Upper lobe of left lung (tissue), 6 donors: ENCODE data around the gene HDAC7. TPM values are rescaled to one million over a fixed set of nuclear protein-coding genes. Genes with fewer than 3 reads are reported as not detected.

ENCODE experiments used
- ATAC-seq, 2 donors: fragments of 200-7000 bp; cut with Tn5 transposase; one replicate each; pipeline ENCODE4 v1.9.1; 2022; ENCODE audit warnings: mild to moderate bottlenecking in 2 of 2, moderate library complexity in 2 of 2; ENCODE audit not compliant: low FRiP score in 2 of 2
- DNase-seq, 2 donors: peaks; one replicate each; pipeline ENCODE4 v3.0.0-alpha.2; 2019 to 2020
- H3K27ac ChIP-seq, 4 donors: fragments of 200-600 bp; sonication (generic); one replicate each; pipeline ENCODE4 v1.5.1; 2016 to 2019
- H3K27me3 ChIP-seq, 4 donors: fragments of 200-600 bp; sonication (generic); one replicate each; pipeline ENCODE4 v1.5.1; 2017 to 2019
- H3K36me3 ChIP-seq, 4 donors: fragments of 200-600 bp; sonication (generic); one replicate each; pipeline ENCODE4 v1.5.1; 2016 to 2019
- H3K4me1 ChIP-seq, 4 donors: fragments of 200-600 bp; sonication (generic); one replicate each; pipeline ENCODE4 v1.5.1; 2018 to 2019
- H3K4me3 ChIP-seq, 4 donors: fragments of 200-600 bp; sonication (generic); one replicate each; pipeline ENCODE4 v1.5.1; 2017 to 2019; ENCODE audit warnings: mild to moderate bottlenecking in 2 of 4, moderate library complexity in 1 of 4
- H3K9me3 ChIP-seq, 4 donors: fragments of 200-600 bp; sonication (generic); one replicate each; pipeline ENCODE4 v1.5.1; 2018 to 2019
- EP300 ChIP-seq, 4 donors: sonication (generic); formaldehyde crosslinking; IDR thresholded peaks; one replicate each; pipeline ENCODE4 v1.5.1; 2017; ENCODE audit warnings: antibody characterized with exemption in 4 of 4, control low read depth in 2 of 4
- POLR2A ChIP-seq, 4 donors: fragments of 450-650 bp; IDR thresholded peaks; one replicate each; pipeline ENCODE4 v1.5.1; 2016 to 2017; ENCODE audit warnings: antibody characterized with exemption in 4 of 4, mild to moderate bottlenecking in 2 of 4
- POLR2AphosphoS5 ChIP-seq, 2 donors: sonication (generic); formaldehyde crosslinking; IDR thresholded peaks; one replicate each; pipeline ENCODE4 v1.5.1; 2017; ENCODE audit warnings: antibody characterized with exemption in 2 of 2
- WGBS, 2 donors: methylation state at CpG; one replicate each; pipeline ENCODE4 v1.1.5; 2017 to 2018; 5-methylcytosine and 5-hydroxymethylcytosine counted together
- total RNA-seq, 6 donors: library from RNA; depleted of rRNA in 4 of 6; stranded (reverse); fragments of >200 nt in 4 of 6; gene quantifications; one replicate each; pipeline versions ENCODE4 v1.1.0 to v1.2.1, GENCODE V29; 2016 to 2021
- TF ChIP-seq, protein P1 (sequence below), 6 experiments: fragments of 450-650 bp in 4 of 6; fragments of 200-600 bp in 2 of 6; sonication (generic) in 2 of 6; IDR thresholded peaks; one replicate each; pipeline ENCODE4 v1.5.1; 2016 to 2019; ENCODE audit warnings: antibody characterized with exemption in 6 of 6
- donor health status: DM: no; HTN: no; CAD: no; lungs with moderate emphysema.
- donor health status: DM: no; HTN: yes; CAD: no; lungs with severe emphysema.

HDAC7 gene
- total RNA-seq, 6 donors from 2014 or later = 66.6 to 164 (median 126) TPM

GRCh38 chr12:47864646-47865235 is 45.0 kb upstream of the HDAC7 start:
- no peak for TF ChIP-seq POLR2AphosphoS5 (IDR thresholded peaks at IDR 0.05)
- no peak for TF ChIP-seq EP300 (IDR thresholded peaks at IDR 0.05)
- TF ChIP-seq POLR2A (IDR thresholded peaks at IDR 0.05) = no peak
- TF ChIP-seq, protein P1, sequence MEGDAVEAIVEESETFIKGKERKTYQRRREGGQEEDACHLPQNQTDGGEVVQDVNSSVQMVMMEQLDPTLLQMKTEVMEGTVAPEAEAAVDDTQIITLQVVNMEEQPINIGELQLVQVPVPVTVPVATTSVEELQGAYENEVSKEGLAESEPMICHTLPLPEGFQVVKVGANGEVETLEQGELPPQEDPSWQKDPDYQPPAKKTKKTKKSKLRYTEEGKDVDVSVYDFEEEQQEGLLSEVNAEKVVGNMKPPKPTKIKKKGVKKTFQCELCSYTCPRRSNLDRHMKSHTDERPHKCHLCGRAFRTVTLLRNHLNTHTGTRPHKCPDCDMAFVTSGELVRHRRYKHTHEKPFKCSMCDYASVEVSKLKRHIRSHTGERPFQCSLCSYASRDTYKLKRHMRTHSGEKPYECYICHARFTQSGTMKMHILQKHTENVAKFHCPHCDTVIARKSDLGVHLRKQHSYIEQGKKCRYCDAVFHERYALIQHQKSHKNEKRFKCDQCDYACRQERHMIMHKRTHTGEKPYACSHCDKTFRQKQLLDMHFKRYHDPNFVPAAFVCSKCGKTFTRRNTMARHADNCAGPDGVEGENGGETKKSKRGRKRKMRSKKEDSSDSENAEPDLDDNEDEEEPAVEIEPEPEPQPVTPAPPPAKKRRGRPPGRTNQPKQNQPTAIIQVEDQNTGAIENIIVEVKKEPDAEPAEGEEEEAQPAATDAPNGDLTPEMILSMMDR (IDR thresholded peaks at IDR 0.05) = no peak
- H3K27me3 ChIP-seq = no peaks in the 10 kb centered on the region
- H3K27ac ChIP-seq = no peak overlapping the region
- DNase-seq (no peak), ATAC-seq (no peak)
- peaks cover 0 to 11% (median 8%) of the 10 kb centered on the region in 4 donors for H3K4me1 ChIP-seq
- no peaks in the 10 kb centered on the region for H3K9me3 ChIP-seq
- peaks cover 0 to 10% (median 2%) of the 10 kb centered on the region in 4 donors for H3K36me3 ChIP-seq
- no peak overlapping the region for H3K4me3 ChIP-seq
- 89 to 96% methylated on average over 11 to 14 of the region's 14 CpGs for WGBS, 2 donors

DNA sequence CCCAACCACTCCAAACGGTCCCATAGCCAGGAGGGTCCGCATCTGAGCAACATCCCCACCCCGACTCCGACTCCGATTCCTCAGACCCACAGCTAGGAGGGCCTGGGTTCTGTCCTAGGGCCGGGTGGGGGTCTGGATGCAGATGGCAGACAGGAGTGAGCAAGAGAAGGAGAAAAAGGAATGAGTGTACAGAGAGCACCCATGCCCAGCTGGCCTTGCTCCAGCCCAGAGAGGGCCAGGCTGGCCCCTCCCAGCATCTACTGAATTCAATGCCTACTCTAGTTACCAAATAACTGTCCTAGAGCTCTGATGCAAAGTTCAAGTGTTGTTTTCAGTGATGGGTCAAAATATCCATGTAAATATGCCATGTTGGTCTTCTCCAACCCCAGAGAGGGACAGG is 44.3 kb upstream of the HDAC7 start:
- Histone ChIP-seq H3K4me3 (no peak overlapping the region), H3K27ac (no peak overlapping the region), H3K9me3 (no peaks in the 10 kb centered on the region), H3K36me3 (peaks cover 0 to 10% (median 2%) of the 10 kb centered on the region in 4 donors), H3K4me1 (peaks cover 0 to 11% (median 8%) of the 10 kb centered on the region in 4 donors), H3K27me3 (no peaks in the 10 kb centered on the region)
- DNase-seq (no peak), ATAC-seq (no peak)
- 86 to 93% methylated on average over 6 of the region's 6 CpGs for WGBS, 2 donors
- TF ChIP-seq EP300 (IDR thresholded peaks at IDR 0.05) (no peak), POLR2A (IDR thresholded peaks at IDR 0.05) (no peak), POLR2AphosphoS5 (IDR thresholded peaks at IDR 0.05) (no peak)
- TF ChIP-seq, protein P1 (IDR thresholded peaks at IDR 0.05) = no peak

GRCh38 chr12:47863467-47863866 is 43.8 kb upstream of the HDAC7 start:
- Histone ChIP-seq H3K9me3 (no peaks in the 10 kb centered on the region), H3K4me1 (peaks cover 0 to 11% (median 8%) of the 10 kb centered on the region in 4 donors), H3K4me3 (no peak overlapping the region), H3K27ac (no peak overlapping the region), H3K36me3 (peaks cover 0 to 10% (median 5%) of the 10 kb centered on the region in 4 donors), H3K27me3 (no peaks in the 10 kb centered on the region)
- TF ChIP-seq POLR2AphosphoS5 (IDR thresholded peaks at IDR 0.05) = no peak
- DNase-seq = no peak
- ATAC-seq = no peak
- WGBS, 2 donors = 75 to 84% methylated on average over 5 to 7 of the region's 7 CpGs

DNA sequence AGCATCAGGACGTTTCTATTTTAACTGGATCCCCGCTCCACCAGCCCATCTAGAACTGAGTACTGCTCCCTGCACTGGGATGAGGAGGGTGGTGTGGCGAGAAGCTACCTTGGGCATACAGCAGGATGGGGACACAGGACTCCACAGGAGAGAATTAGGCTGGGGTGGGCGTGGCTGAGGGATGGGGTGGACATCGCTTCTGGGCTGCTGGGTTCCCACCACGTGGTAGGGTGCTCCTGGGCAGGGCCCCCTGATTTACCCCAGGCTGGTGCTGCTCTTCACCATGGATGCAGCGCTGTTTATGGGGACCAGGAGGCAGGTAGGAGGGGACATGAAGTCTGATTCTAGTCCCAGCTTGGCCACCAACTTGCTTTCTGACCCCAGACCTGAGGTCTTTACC is 43.2 kb upstream of the HDAC7 start:
- Histone ChIP-seq H3K36me3 (peaks cover 0 to 10% (median 5%) of the 10 kb centered on the region in 4 donors), H3K4me3 (no peak overlapping the region), H3K4me1 (peaks cover 0 to 6% (median 3%) of the 10 kb centered on the region in 4 donors), H3K27me3 (no peaks in the 10 kb centered on the region), H3K27ac (no peak overlapping the region), H3K9me3 (no peaks in the 10 kb centered on the region)
- ATAC-seq (no peak), DNase-seq (no peak)
- WGBS, 2 donors = 93 to 94% methylated on average over 4 to 7 of the region's 7 CpGs
- TF ChIP-seq POLR2A (IDR thresholded peaks at IDR 0.05) = no peak

DNA sequence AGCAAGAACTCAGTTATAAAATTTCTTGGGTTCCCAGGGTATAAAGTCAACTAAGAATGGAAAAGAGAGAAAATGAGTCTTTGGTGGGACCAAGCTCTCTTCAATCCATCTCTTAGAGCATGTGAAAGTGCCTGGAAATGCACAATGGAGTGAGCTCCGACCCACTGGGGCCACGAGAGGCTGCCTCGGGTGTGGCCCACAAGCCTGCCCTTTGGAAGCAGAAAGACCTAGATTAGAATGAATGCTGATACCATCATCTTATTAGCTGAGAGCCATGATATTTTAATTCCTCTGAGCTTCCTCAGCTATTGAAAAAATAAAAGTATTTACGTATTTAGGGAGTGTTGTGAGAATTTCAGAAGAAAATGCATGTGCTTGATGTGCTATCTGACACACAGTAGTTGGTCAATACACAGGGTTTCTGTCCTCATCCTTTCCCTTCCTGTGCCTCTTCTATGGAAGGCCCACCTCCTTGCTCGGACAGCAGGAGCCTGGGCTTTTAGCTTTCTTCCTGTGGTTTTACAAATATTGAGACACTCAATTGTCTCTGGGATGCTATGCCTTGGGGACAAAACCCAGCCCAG is 42.6 kb upstream of the HDAC7 start:
- peaks cover 0 to 12% (median 5%) of the 10 kb centered on the region in 4 donors for H3K36me3 ChIP-seq
- ATAC-seq (no peak), DNase-seq (no peak)

More for the DNA sequence above, 42.6 kb upstream of the HDAC7 start:
- no peak overlapping the region for H3K27ac ChIP-seq
- H3K4me3 ChIP-seq = no peak overlapping the region
- no peak for TF ChIP-seq POLR2A (IDR thresholded peaks at IDR 0.05)
- no peak for TF ChIP-seq EP300 (IDR thresholded peaks at IDR 0.05)
- TF ChIP-seq, protein P1 (IDR thresholded peaks at IDR 0.05) = no peak
- no peak for TF ChIP-seq POLR2AphosphoS5 (IDR thresholded peaks at IDR 0.05)
- H3K9me3 ChIP-seq = no peaks in the 10 kb centered on the region
- H3K27me3 ChIP-seq = no peaks in the 10 kb centered on the region
- 64 to 73% methylated on average over 5 of the region's 5 CpGs for WGBS, 2 donors
- no peaks in the 10 kb centered on the region for H3K4me1 ChIP-seq
